SK-N-SH (cell line): ENCODE data around the gene TSGA10IP.

Experiments
- CTCF ChIP-seq: fragments of 200-600 bp; sonication (generic); IDR thresholded peaks from 2 replicates; pipeline ENCODE4 v1.6.1; 2017; ENCODE audit warnings: antibody characterized with exemption, mild to moderate bottlenecking, moderate library complexity
- GABPA ChIP-seq: IDR thresholded peaks from 2 replicates; pipeline ENCODE4 v1.4.0; 2012; ENCODE audit warnings: low read depth, mild to moderate bottlenecking
- MAX ChIP-seq: IDR thresholded peaks from 2 replicates; pipeline ENCODE4 v1.4.0; 2012; ENCODE audit warnings: low read depth
- USF1 ChIP-seq: IDR thresholded peaks from 2 replicates; pipeline ENCODE4 v1.4.0; 2012; ENCODE audit warnings: low read depth, borderline replicate concordance
- USF2 ChIP-seq: fragments of 150-350 bp; IDR thresholded peaks from 2 replicates; pipeline ENCODE4 v1.6.1; 2017; ENCODE audit warnings: antibody characterized with exemption, low read length, low read depth, borderline replicate concordance

- no peak for TF ChIP-seq USF1
- TF ChIP-seq CTCF, result no peak
- TF ChIP-seq USF2, result no peak
- TF ChIP-seq MAX, result no peak
- TF ChIP-seq GABPA, result no peak
Observed at GRCh38 chr11:65944191-65944590, 1.1 kb upstream of the TSGA10IP start.
